Stimulated activated CD8-positive, alpha-beta memory T cell treated with anti-CD3 and anti-CD28 coated beads, Interleukin-7, amount 100 ng/mL, for 24 hours (primary cell): ENCODE data around the gene RASA2.

Experiments used
- DNase-seq: peaks from one replicate; pipeline ENCODE4 v3.0.0-alpha.2; 2020; ENCODE audit warnings: low read depth

Gene RASA2, protein sequence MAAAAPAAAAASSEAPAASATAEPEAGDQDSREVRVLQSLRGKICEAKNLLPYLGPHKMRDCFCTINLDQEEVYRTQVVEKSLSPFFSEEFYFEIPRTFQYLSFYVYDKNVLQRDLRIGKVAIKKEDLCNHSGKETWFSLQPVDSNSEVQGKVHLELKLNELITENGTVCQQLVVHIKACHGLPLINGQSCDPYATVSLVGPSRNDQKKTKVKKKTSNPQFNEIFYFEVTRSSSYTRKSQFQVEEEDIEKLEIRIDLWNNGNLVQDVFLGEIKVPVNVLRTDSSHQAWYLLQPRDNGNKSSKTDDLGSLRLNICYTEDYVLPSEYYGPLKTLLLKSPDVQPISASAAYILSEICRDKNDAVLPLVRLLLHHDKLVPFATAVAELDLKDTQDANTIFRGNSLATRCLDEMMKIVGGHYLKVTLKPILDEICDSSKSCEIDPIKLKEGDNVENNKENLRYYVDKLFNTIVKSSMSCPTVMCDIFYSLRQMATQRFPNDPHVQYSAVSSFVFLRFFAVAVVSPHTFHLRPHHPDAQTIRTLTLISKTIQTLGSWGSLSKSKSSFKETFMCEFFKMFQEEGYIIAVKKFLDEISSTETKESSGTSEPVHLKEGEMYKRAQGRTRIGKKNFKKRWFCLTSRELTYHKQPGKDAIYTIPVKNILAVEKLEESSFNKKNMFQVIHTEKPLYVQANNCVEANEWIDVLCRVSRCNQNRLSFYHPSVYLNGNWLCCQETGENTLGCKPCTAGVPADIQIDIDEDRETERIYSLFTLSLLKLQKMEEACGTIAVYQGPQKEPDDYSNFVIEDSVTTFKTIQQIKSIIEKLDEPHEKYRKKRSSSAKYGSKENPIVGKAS

DNA sequence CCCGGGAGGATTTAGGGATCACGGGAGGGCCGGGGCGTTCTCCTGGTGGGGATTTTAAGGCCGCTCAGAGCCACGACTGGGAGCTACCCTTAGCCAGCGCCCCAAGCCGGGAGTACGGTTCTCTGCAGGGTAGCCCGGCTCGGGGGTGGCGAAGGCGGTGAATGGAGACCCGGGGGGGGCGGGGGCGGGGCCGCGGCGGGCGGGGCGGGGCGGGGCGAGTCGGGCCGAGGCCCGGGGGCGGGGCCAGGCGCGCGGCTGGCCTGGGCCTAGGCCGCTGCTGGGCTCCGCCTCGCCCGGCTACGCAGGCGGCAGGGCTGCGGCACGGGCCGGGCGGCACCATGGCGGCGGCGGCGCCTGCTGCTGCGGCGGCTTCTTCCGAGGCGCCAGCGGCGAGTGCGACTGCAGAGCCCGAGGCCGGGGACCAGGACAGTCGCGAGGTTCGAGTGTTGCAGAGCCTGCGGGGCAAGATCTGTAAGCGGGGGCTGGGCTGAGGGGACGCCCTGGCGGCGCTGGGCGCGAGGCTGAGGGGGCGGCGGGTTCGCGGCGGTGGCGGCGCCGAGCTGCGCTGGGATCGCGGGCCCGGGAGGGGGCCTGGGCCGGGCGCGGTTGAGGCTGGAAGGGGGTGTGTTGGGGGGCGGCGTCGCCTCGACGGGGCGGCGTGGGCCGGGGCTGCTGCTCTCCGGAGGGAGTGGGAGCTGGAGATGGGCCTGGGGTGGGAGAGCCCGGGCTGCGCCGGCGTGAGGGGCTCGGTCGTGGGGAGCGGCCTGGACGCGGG lies at the start of gene RASA2:
RASA2 (plus strand) TSS at position 282 of the 775 bp plus-strand sequence; CDS start at position 339, 57 bp downstream.
- peak; percentile 11 for DNase-seq

DNA sequence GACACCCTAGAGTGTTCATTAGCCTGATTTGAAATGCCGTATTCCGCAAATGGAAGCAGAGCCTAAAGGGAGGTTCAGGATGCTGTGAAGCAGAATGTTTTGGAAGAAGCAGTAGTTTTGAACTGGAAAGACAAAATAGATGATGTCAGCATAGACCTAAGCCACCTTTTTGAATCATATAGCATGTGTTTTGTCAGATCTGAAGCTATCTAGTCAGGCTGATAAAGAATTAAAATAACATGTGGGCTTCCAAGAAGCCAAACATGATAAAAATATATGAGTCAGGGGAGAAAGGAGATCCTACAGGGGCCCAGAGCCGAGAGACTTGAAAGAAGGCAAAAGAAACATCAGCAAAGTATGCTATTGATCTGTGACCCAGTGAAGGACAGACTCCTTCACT lies 47.2 kb upstream of the RASA2 start:
- no peak for DNase-seq

DNA sequence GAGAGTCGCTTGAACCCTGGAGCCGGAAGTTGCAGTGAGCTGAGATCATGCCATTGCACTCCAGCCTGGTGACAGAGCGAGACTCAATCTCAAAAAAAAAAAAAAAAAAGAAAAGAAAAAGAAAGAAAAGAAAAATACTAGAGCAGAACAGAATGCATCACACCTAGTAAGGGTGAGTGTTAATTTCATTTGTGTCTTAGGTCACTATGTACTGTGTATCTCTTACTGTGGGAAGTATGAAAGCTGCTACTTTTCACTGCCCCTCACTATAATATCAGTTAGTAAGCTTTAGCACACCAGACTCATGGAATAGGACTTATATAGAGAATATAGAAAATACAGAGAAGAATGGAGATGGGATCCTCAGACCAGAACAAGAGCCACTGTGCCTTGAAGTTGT lies 45.9 kb upstream of the RASA2 start:
- no peak for DNase-seq

DNA sequence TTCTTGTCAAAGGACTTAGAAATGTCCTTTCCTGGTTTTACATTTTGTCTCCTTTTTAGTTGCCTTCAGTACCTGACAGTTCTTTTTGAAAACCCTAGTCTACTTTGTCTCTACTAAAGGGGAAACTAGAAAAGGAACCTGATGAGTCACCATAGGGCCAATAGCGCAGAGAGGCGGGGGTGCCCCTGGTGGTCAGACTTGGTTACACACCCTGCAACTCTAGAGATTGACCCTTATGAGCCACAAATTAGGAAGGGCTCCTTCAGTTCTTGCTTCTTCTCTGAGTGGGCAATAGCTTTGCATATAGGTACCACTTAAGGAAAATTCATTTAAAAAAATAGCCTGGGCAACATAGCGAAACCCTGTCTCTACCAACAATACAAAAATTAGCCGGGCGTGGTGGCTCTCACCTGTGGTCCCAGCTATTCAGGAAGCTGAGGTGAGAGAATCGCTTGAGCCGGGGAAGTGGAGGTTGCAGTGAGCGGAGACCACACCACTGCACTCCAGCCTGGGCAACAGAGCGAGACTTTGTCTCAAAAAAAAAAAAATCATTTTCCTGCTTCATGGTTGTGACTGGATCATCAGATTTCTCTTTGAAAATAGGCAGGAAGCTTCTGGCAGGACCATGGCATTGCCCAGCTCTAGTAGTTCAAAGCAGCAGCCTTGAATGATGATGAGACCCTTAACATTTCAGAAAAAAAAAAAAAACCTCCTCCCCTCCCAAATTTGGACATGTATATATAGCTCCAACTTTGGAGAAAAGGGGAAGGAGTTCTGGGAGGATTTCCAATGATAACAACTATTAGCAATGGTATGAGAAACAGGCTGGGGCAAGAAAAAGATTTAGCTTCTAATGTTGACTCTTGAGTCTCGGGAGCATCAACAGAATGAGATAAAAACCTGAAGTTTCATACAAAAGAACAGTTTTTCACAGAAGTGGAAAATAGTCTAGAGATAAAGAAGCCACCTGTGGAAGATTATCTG lies 45.2 kb upstream of the RASA2 start:
- peak; percentile 66 for DNase-seq

DNA sequence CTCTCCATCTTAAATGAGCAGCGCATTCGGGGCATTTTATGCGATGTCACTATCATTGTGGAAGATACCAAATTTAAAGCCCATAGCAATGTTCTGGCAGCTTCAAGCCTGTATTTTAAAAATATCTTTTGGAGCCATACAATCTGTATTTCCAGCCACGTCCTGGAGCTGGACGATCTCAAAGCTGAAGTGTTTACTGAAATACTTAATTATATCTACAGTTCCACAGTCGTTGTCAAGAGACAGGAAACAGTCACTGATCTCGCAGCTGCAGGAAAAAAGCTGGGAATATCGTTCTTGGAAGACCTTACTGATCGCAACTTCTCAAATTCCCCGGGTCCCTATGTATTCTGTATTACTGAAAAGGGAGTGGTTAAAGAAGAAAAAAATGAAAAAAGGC lies 44.4 kb upstream of the RASA2 start:
- no peak for DNase-seq

DNA sequence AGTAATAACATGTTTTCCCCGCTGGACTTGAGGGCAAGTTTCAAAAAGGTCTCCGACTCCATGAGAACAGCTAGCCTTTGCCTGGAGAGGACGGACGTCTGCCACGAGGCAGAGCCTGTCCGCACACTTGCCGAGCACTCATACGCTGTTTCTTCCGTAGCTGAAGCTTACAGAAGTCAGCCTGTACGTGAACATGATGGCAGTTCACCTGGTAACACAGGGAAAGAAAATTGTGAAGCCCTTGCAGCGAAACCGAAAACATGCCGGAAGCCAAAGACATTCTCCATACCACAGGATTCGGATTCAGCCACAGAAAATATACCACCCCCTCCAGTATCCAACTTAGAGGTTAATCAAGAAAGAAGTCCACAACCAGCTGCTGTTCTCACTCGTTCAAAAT lies 43.9 kb upstream of the RASA2 start:
- no peak for DNase-seq

DNA sequence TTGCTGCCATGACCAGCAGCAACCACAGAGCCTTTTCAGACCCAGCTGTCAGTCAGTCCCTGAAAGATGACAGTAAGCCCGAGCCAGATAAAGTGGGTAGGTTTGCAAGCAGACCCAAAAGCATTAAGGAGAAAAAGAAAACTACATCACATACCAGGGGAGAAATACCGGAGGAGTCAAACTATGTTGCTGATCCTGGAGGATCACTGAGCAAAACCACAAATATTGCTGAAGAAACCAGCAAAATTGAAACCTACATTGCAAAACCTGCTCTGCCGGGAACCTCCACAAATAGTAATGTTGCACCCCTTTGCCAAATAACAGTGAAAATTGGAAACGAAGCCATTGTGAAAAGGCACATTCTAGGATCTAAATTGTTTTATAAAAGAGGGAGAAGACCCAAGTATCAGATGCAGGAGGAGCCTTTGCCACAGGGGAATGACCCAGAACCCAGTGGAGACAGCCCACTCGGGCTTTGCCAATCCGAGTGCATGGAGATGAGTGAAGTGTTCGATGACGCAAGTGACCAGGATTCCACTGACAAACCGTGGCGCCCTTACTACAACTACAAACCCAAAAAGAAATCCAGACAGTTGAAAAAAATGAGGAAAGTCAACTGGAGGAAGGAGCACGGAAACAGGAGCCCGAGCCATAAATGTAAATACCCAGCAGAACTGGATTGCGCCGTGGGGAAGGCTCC lies 42.1 kb upstream of the RASA2 start:
- no peak for DNase-seq

DNA sequence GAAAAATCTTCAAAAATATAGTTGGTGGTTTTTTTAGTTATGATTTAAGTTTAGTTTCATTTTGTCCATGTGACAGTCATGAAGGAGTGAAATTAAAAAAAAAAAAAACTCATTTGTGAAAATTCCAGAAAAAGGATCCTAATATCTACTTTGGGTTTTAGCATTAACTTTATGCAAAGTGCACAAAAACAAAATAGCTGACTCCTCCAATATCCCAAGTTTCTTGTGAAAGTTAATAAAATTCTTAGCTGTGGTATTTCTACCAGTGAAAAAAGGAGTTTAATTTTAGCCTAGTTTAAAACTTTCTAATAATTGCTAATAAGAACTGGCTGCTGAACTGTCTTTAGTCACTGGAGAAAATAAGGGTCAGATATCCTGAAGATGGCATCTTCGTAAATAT lies 40.8 kb upstream of the RASA2 start:
- no peak for DNase-seq

DNA sequence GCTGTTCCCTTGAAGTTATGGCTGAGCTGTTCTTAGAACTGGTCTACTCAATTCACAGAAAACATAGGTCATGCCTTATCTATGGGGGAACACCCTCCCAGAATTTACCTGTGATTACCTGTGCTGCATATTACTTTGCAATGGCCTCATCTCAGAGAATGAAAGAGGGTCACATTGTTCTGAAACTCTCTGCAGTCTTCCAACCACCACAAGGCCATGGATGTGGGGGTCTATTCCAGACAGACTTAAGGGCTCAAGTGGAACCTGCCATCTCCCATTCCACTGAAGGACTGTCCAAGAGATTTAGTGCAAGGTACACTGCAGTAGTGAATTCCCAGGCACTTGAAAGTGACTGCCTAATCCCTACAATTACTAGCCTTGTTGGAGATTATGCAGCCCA lies 40.1 kb upstream of the RASA2 start:
- no peak for DNase-seq

DNA sequence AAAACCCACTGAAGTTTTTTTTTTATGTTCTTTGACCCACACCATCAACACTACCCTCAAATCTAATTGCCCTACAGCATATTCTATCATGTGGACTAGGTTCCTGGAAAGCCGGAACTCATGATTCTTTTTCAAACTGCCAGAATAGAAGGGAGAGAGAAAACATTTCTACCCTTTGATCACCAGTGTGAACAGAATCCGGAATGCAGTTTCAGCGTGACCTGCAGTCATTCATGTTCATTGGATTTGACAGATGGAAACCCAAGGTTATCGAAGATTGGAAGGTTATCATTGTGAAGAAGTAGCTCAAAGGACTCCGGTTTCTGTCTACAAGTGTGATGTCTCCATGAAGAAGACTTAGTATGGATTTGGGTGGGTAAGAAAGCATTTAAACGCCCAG lies 39.4 kb upstream of the RASA2 start:
- no peak for DNase-seq

DNA sequence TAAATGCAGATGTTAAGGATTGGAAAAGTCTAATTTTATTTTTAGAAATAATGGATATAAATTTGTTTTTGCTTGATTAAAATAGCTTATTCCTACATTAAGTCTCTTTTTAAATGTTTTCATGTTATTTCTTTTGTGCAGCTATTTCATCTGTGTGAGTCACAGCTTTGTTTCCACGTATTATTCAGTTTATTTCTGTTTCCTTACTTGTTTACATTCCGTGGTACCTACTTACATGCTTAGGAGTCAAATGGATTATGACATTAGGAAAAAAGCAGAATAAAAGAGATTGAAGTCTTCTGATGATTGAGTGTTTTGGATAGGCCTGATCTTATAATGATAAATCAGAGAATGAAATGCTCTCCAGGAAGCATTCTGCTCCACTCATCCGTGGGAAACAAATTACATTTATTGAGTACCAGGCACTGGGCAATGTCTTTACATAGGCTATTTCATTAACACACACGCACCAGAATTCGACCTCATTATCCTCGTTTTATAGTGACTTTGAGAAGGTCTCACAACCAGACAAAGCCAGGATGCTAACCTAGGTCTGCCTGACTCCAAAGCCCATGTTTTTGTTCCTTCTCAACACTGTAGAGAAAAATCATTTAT lies 38.1 kb upstream of the RASA2 start:
- no peak for DNase-seq

DNA sequence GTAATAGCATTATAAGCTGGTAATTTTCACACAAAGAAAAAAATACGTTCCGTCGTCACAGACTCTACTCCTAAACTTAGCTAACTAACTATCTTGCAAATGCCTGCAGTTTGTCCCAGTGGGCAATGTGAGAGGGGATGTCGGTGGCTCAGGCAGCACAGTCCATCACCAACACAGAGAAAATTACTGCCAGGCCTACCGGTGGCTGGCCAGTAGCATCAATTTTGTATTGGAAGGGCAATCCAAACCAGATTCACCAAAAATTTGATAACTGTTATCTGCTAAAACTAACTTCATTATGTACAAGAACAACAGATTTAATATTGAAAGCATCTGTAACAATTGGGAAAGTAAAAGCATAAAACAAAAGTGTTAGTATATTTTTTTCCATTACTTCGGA lies 37.4 kb upstream of the RASA2 start:
- DNase-seq, result no peak

DNA sequence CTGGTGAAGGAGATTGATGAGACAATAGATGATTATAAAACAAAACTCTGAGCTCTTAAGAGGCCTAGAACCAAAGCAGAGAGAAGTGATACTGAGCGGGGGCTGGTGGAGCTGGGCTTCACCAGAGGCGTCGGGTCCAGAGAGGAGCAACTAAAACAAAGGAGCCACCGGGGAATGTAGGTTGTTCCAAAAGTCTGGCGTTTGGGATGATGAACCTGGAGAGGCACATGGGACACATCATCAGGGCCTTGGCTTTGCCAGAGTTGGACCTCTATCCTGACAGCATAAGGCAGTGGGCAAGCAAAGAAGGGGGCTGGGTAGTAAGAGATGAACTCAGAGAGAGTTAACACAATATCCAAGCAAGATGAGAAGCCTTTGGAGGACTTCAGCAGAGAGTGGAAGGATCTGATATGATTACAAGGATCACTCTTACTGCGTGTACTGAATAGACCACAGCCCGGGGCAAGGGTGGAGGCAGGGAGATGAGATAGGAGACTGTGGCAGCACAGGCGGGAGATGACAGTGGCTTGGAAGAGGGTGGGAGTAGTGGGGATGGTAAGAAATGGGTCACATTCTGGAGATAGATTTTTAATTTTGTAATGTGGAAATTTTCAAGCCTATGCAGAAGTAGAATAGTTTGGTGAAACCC lies 36.0 kb upstream of the RASA2 start:
- no peak for DNase-seq

DNA sequence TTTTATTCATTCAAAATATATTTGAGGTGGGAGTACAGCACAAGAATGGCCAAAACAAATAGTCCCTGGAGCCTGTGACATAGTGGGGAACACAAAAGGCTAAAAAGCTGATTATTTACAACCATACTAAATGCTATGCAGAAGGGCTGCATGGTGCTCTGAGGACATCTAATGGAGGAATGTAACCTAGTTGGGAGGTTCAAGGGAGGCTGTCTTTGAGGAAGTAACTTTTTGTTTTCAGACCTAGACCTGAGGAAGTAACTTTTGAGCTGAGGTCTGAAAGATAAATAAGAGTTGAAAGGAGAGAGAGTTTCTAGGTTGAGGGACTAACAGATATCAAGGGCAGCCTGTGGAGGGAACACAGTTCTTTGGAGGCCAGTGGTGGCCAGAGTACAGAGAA lies 34.8 kb upstream of the RASA2 start:
- no peak for DNase-seq

DNA sequence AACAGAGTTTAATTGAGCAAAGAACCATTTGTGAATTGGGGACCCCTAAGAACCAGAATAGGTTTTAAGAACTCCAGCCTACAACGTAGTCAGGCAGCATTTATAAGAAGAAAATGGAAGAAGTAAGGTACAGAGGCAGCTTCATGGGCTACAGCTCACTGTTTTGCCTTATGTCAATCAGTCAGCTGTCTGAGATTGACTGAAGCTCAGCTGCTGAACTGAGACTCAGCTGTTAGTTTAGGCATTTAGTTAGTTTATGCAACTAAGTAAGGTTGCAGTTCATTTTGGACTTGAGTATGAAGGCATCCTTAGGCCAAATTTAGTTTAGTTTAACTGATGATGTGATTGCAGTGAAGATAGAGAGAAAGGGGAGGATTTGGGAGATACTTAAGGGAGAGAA lies 34.1 kb upstream of the RASA2 start:
- no peak for DNase-seq

DNA sequence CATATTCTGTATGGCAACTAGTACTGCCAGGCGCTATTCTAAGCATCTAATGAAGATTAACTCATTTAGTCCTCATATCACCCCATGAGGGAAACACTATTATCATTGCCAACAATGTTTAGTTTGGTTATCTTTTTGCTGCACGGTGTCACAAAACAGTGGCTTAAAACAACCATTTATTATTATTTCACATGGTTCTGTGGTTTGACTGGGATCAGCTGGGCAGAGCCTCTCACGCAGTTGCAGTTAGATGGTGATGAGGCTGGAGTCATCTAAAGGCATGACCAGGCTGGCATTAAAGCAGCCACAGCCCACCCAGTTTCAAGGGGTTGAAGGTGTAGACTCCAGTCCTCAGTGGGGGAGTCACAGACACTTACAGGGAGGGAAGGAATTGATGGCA lies 32.8 kb upstream of the RASA2 start:
- no peak for DNase-seq

DNA sequence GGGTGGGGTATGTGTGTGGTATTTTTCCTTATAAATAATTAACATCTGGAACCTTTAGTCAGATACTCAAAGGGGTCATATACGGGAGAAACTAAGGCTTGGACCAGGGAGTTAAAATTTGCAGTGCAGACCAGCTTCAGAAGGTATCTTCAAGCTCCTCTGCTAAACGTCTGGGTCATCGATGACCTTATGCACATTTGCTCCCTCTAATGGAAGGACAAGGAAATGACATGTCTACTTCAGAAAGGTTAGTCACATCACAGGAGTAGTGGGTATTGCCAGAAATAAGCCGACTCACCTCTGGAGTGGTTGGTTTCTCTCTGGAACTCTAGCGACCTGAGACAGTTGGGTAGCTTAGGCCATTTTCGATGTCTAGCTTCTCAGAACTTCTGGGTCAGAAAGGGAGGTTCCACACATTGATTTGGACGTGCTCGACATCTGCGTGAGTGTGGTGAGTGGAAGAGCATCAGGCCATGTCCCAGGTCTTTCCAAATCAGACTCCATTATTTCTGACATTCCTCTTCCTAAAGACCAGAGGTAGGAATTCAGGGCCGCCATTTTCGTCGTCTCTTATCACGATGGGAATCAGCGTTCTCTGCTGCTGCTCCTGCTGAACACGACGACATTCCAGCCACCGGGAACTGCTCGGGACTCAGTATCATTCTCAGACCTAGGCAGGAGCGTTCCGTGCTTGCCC lies 31.8 kb upstream of the RASA2 start:
- DNase-seq, result no peak

DNA sequence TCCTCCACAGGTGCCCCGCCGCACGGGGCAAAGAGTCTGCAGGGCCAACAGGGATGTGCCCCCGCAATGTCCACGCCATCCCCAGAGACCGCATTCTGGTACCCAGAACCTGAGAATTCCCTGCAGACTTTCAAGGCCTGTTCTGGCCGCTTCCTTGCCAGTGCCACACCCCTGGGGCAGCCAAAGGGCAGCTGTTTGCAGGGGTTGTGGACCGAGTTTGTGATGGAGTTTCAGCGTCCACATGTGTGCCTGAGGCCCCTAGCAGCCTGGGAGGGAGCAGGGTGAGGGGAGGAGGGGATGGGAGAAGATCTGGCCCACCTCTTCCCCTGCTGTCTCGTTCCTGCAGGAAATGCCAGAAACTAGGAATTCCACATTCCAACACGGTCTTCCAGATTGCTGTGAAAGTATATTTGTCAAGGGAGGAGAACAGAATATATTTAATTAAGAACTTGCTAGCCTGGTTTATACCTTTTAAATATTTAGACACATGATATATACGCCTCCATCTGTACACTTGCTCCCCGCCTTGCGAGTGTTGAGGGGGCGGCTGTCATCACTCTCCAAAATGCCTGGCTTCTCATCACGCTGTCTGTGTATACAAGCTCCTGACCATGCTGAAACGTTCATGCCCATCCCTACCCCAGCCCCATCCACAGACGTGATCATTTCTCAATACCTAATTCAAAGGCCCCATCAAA lies 31.1 kb upstream of the RASA2 start:
- no peak for DNase-seq

DNA sequence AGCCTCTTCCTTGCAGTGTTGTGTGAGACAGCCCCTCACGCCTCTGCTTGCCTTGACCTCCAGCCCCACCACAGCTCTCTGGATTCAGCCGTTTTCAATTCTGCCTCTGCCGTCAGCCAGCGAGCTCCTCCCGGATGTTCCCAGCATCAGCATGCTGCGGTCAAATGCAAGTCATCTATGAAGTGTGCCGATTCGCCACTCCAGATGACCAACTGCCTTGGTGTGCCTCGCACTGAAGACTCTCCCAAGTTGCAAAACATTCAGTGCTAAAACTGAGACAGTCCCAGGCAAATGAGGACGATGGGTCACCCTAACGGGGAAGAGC lies 30.6 kb upstream of the RASA2 start:
- DNase-seq, result no peak
